BLaER1 treated with 17β-estradiol and CSF1 and Interleukin-3, amounts not matched to agents 10 nM and 100 nM (cell line): ENCODE results near the gene VEGFB.

Experiments used
- H3K27ac ChIP-seq, 11 experiments: shearing (Covaris generic); formaldehyde crosslinking; 2 replicates each; pipeline ENCODE4 v1.8.1; 2022
- H3K27me3 ChIP-seq, 11 experiments: shearing (Covaris generic); formaldehyde crosslinking; 2 replicates each; pipeline ENCODE4 v1.8.1; 2022
- H3K36me3 ChIP-seq, 11 experiments: shearing (Covaris generic); formaldehyde crosslinking; 2 replicates each; pipeline ENCODE4 v1.8.1; 2022
- H3K4me1 ChIP-seq, 10 experiments: shearing (Covaris generic); formaldehyde crosslinking; 2 replicates each; pipeline ENCODE4 v1.8.1; 2022
- H3K4me2 ChIP-seq, 11 experiments: shearing (Covaris generic); formaldehyde crosslinking; 2 replicates each; pipeline ENCODE4 v1.8.1; 2022
- H3K4me3 ChIP-seq, 10 experiments: shearing (Covaris generic); formaldehyde crosslinking; 2 replicates each; pipeline ENCODE4 v1.8.1; 2022
- H3K9ac ChIP-seq, 11 experiments: shearing (Covaris generic); formaldehyde crosslinking; 2 replicates each; pipeline ENCODE4 v1.8.1; 2022
- H3K9me3 ChIP-seq, 11 experiments: shearing (Covaris generic); formaldehyde crosslinking; replicated peaks in 1 of 11; 2 replicates each; pipeline ENCODE4 v1.8.1; 2022
- H4K20me1 ChIP-seq, 11 experiments: shearing (Covaris generic); formaldehyde crosslinking; 2 replicates each; pipeline ENCODE4 v1.8.1; 2022
- Cebpa-rat ChIP-seq, 11 experiments: shearing (Covaris generic); IDR thresholded peaks; 2 replicates each; pipeline ENCODE4 v1.8.1; 2022

Gene VEGFB

GRCh38 chr11:64249038-64249437 is 14.7 kb downstream of the VEGFB start:
- Histone ChIP-seq H3K4me2 (peak overlapping the region; percentile 92 to 100 (median 99); a peak in 20 of 22 replicates), H3K36me3 (peaks cover 4 to 15% (median 12%) of the 10 kb centered on the region in 11 experiments; a peak in 21 of 22 replicates), H3K27me3 (no peaks in the 10 kb centered on the region), H3K4me1 (peaks cover 53 to 82% (median 77%) of the 10 kb centered on the region in 10 experiments), H4K20me1 (peaks cover 13 to 44% (median 32%) of the 10 kb centered on the region in 11 experiments; a peak in 21 of 22 replicates), H3K27ac (peak overlapping the region in 6 of 11 experiments; percentile 28 to 95 (median 70); a peak in 10 of 22 replicates), H3K4me3 (peak overlapping the region in 1 of 10 experiments; percentile 8; a peak in 1 of 20 replicates), H3K9ac (peak overlapping the region in 8 of 11 experiments; percentile 4 to 95 (median 84); a peak in 11 of 22 replicates), H3K9me3 (no peaks in the 10 kb centered on the region)
- no peak for TF ChIP-seq Cebpa-rat (IDR thresholded peaks at IDR 0.05)

GRCh38 chr11:64249563-64250414 is 15.4 kb downstream of the VEGFB start:
- H3K4me3 ChIP-seq = peak overlapping the region in 2 of 10 experiments; percentile 8 to 95; a peak in 3 of 20 replicates
- no peak for TF ChIP-seq Cebpa-rat (IDR thresholded peaks at IDR 0.05)
- peak overlapping the region in 7 of 11 experiments; percentile 6 to 95 (median 71); a peak in 12 of 22 replicates for H3K27ac ChIP-seq
- H3K27me3 ChIP-seq = no peaks in the 10 kb centered on the region
- H3K4me1 ChIP-seq = peaks cover 51 to 78% (median 73%) of the 10 kb centered on the region in 10 experiments
- peak overlapping the region; percentile 92 to 100 (median 99) for H3K4me2 ChIP-seq
- H3K9ac ChIP-seq = peak overlapping the region in 9 of 11 experiments; percentile 4 to 95 (median 84); a peak in 14 of 22 replicates
- peaks cover 6 to 15% (median 11%) of the 10 kb centered on the region in 11 experiments; a peak in 21 of 22 replicates for H3K36me3 ChIP-seq
- no peaks in the 10 kb centered on the region for H3K9me3 ChIP-seq
- H4K20me1 ChIP-seq = peaks cover 20 to 44% (median 31%) of the 10 kb centered on the region in 11 experiments; a peak in 21 of 22 replicates

GRCh38 chr11:64250415-64251015 is 16.1 kb downstream of the VEGFB start:
- H3K4me1 ChIP-seq = peaks cover 46 to 72% (median 68%) of the 10 kb centered on the region in 10 experiments
- peaks cover 21 to 40% (median 27%) of the 10 kb centered on the region in 11 experiments; a peak in 21 of 22 replicates for H4K20me1 ChIP-seq
- no peaks in the 10 kb centered on the region for H3K27me3 ChIP-seq
- peak overlapping the region; percentile 92 to 100 (median 99) for H3K4me2 ChIP-seq
- H3K27ac ChIP-seq = peak overlapping the region in 8 of 11 experiments; percentile 42 to 95 (median 73); a peak in 13 of 22 replicates
- H3K4me3 ChIP-seq = peak overlapping the region; percentile 71 to 96 (median 90)
- TF ChIP-seq Cebpa-rat (IDR thresholded peaks at IDR 0.05) = no peak
- H3K9me3 ChIP-seq = no peaks in the 10 kb centered on the region
- peaks cover 13 to 21% (median 15%) of the 10 kb centered on the region in 11 experiments for H3K36me3 ChIP-seq
- H3K9ac ChIP-seq = peak overlapping the region; percentile 75 to 95 (median 85)

GRCh38 chr11:64251016-64251752 is 16.8 kb downstream of the VEGFB start, which contains the start of gene PLCB3:
PLCB3 (plus strand) TSS chr11:64251530; CDS start chr11:64251650, 120 bp downstream.
- H3K27ac ChIP-seq = peak within 1 kb of the TSS; percentile 23 to 95 (median 71); a peak in 21 of 22 replicates

GRCh38 chr11:64251753-64252002 is 17.3 kb downstream of the VEGFB start:
- H3K36me3 ChIP-seq = peaks cover 24 to 32% (median 26%) of the 10 kb centered on the region in 11 experiments
- H3K9ac ChIP-seq = peak overlapping the region; percentile 75 to 95 (median 85)
- no peaks in the 10 kb centered on the region for H3K27me3 ChIP-seq
- H3K4me3 ChIP-seq = peak overlapping the region; percentile 71 to 96 (median 90)
- peaks cover 17 to 42% (median 28%) of the 10 kb centered on the region in 11 experiments; a peak in 19 of 22 replicates for H4K20me1 ChIP-seq
- no peaks in the 10 kb centered on the region for H3K9me3 ChIP-seq
- peak overlapping the region; percentile 23 to 95 (median 71); a peak in 21 of 22 replicates for H3K27ac ChIP-seq
- H3K4me2 ChIP-seq = peak overlapping the region; percentile 92 to 100 (median 99)
- no peak for TF ChIP-seq Cebpa-rat (IDR thresholded peaks at IDR 0.05)
- peaks cover 46 to 72% (median 68%) of the 10 kb centered on the region in 10 experiments for H3K4me1 ChIP-seq

More at GRCh38 chr11:64251016-64251752, 16.8 kb downstream of the VEGFB start, which contains the start of gene PLCB3:
- Histone ChIP-seq H3K4me3 (peak within 1 kb of the TSS; percentile 71 to 96 (median 90)), H3K27me3 (no peaks in the 10 kb centered on the region), H4K20me1 (peaks cover 17 to 38% (median 25%) of the 10 kb centered on the region in 11 experiments; a peak in 19 of 22 replicates), H3K4me1 (peaks cover 46 to 72% (median 68%) of the 10 kb centered on the region in 10 experiments), H3K4me2 (peak within 1 kb of the TSS; percentile 92 to 100 (median 99)), H3K9me3 (no peaks in the 10 kb centered on the region), H3K36me3 (peaks cover 19 to 27% (median 21%) of the 10 kb centered on the region in 11 experiments), H3K9ac (peak within 1 kb of the TSS; percentile 75 to 95 (median 85))
- no peak for TF ChIP-seq Cebpa-rat (IDR thresholded peaks at IDR 0.05)

- H3K9me3 ChIP-seq = no peaks in the 10 kb centered on the region
- no peak for TF ChIP-seq Cebpa-rat (IDR thresholded peaks at IDR 0.05)
- peaks cover 17 to 47% (median 28%) of the 10 kb centered on the region in 11 experiments; a peak in 19 of 22 replicates for H4K20me1 ChIP-seq
- no peaks in the 10 kb centered on the region for H3K27me3 ChIP-seq
- peak overlapping the region; percentile 92 to 100 (median 99) for H3K4me2 ChIP-seq
- H3K27ac ChIP-seq = peak overlapping the region; percentile 23 to 95 (median 71); a peak in 21 of 22 replicates
- H3K36me3 ChIP-seq = peaks cover 30 to 38% (median 32%) of the 10 kb centered on the region in 11 experiments
- H3K4me1 ChIP-seq = peaks cover 46 to 69% (median 64%) of the 10 kb centered on the region in 10 experiments
- H3K9ac ChIP-seq = peak overlapping the region; percentile 75 to 95 (median 85)
- H3K4me3 ChIP-seq = peak overlapping the region; percentile 71 to 96 (median 90)
Measured at GRCh38 chr11:64252003-64252872, 17.9 kb downstream of the VEGFB start.

GRCh38 chr11:64253043-64253442 is 18.7 kb downstream of the VEGFB start:
- Histone ChIP-seq H3K36me3 (peaks cover 36 to 46% (median 39%) of the 10 kb centered on the region in 11 experiments), H3K9me3 (no peaks in the 10 kb centered on the region), H3K4me2 (peak overlapping the region; percentile 92 to 100 (median 99)), H3K4me1 (peaks cover 40 to 60% (median 56%) of the 10 kb centered on the region in 10 experiments), H3K27me3 (no peaks in the 10 kb centered on the region), H3K4me3 (peak overlapping the region; percentile 71 to 96 (median 90); a peak in 19 of 20 replicates), H3K27ac (peak overlapping the region in 5 of 11 experiments; percentile 15 to 95 (median 71); a peak in 7 of 22 replicates), H3K9ac (peak overlapping the region; percentile 27 to 95 (median 84); a peak in 18 of 22 replicates), H4K20me1 (peaks cover 17 to 53% (median 28%) of the 10 kb centered on the region in 11 experiments; a peak in 19 of 22 replicates)
- no peak for TF ChIP-seq Cebpa-rat (IDR thresholded peaks at IDR 0.05)
